HG03139 (cell line): ENCODE results near the gene TRH.

Experiments
- ATAC-seq: cut with Tn5 transposase; IDR thresholded peaks from one replicate; pipeline ENCODE4 v1.9.1; 2021; ENCODE audit not compliant: unreplicated experiment

TRH gene, protein sequence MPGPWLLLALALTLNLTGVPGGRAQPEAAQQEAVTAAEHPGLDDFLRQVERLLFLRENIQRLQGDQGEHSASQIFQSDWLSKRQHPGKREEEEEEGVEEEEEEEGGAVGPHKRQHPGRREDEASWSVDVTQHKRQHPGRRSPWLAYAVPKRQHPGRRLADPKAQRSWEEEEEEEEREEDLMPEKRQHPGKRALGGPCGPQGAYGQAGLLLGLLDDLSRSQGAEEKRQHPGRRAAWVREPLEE

DNA sequence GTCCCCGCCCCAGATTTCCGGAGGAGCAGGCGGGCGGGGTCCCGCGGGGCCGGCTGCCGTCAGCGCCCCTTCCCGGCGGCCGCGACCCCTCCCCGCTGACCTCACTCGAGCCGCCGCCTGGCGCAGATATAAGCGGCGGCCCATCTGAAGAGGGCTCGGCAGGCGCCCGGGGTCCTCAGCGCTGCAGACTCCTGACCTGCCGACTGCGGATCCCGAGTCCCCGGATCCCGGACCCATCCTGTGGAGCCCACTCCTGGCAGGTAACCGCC is at the start of gene TRH:
TSS of gene TRH (plus strand) at position 157 of the 269 bp plus-strand sequence. CDS start 1,097 bp downstream, outside the sequence.
- no peak for ATAC-seq

DNA sequence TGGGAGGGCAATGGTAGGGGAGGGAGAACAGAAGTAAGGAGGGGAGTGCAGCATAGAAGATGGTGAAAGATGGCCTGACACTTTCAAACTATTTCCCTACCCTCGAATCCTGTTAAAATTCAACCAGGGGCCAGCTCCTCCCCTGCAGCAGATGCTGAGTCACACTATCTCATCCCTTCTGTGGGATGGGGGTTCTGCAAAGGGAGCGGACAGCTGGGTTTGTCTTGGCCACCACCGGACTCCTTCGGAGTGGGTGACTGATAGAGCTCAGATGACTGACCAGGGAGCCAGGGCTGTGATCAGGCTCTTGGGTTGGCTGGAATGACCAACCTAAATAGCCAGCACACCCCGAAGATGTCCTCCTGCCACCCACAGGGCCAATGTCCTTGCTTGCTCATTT is 47.4 kb upstream of the TRH start:
- ATAC-seq: no peak

DNA sequence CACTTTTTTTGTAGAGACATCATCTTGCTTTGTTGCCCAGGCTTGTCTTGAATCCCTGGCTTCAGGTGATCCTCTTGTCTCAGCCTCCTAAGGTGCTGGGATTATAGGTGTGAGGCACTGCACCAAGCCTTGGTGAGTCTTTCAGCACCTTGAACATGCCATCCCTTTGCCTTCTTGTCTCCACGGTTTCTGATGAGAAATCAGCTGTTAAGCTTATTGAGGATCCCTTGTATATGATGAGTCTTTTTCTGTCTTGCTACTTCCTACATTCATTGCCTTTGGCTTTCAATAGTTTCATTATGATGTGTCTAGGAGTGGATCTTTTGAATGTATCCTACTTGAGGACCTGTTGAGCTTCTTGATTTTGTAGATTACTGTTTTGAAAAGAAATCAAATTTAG is 45.1 kb upstream of the TRH start:
- ATAC-seq: no peak

DNA sequence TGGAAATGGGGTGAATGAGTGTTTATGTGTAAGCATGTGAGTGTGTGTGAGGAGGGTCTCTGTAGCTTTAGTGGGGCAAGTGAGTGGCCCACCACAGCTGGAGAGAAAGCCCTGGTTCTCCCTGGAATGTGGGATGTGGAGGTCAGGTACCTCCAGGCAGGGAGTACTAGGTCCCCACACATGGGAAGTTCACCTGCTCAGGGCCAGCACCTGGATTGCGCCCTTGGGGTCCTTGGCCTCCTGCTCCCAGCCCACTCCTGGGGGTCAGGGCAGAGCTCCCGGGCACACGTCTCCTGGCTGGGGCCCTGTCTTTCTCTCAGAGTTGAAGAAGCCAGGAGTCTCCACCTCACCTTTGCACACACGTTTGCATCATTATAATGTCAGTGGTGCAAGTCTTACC is 41.0 kb upstream of the TRH start:
- ATAC-seq: no peak

DNA sequence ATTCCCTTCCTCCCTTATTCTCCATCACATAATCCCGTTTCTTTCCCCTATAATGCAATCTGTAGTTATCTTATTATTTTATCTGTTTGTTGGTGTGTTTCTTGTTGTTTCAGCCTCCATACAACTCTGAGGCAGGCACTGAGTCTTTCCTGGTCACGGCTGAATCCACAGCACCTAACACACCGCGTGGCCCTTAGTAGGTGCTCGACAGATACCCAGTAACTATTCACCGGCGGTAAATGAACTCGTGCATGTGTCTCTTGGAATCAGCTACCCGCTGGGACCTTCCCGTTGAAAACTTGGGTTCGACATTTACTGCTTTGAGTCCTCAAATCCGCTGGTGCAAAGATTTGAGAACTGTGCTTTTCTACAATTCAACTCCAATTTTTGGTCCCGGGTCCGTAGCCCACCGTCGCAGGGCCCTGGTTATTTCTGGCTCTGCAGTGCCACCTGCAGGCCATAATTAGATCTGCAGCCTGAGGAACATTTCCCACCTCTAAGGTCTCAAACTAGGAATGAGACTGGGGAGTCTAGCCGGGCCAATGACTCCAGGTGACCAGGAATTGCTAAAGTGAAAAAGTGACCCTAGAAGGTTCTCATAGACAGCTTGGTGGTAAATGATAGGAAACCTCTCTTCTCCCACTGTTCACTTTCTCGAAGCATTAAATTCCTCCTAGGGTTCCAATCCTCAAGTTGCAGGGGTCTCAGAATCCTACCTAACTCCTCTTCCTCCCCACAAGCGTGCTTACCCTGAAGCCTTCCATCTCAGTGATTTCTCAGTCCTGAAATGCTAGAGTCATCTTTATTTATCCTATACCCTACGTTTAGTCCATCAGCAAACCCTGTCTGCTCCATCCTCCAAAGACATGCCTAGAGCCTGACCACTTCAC is 40.0 kb upstream of the TRH start:
- ATAC-seq: no peak

DNA sequence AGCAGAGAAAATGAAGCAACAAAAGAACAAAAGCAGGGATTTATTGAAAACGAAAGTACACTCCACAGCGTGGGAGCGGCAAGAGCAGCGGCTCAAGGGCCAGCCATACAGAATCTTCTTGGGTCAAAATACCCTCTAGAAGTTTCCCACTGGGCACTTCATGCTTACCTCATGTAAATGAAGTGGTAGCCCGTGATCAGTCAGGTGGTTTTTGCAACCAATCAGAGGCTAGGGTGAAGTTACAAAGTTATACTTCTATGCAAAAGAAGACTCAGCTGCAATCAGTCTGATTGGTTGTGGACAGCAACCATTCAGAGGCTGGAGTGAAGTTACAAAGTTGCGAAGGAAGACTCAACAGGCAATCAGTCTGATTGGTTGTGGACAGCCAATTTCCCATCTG is 37.8 kb upstream of the TRH start:
- no peak for ATAC-seq

DNA sequence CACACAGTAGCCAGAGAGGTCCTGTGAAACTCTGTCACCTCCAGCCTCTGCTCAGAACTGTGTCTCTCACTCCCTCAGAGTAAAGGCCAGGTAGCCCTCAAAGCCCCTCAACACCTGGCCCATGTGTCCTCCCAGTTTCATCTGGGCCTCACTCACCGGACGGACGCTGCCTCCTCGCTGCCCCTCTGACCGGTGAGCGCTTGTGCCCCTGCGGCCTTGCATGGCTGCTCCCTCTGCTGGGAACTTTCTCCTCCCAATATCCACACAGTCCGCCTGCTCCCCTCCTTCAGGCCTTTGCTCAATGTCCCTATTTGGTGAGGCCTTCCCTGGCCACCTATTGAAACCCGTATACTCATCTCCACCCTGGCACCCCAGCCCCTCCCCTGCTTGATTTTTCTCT is 36.8 kb upstream of the TRH start:
- ATAC-seq: no peak

DNA sequence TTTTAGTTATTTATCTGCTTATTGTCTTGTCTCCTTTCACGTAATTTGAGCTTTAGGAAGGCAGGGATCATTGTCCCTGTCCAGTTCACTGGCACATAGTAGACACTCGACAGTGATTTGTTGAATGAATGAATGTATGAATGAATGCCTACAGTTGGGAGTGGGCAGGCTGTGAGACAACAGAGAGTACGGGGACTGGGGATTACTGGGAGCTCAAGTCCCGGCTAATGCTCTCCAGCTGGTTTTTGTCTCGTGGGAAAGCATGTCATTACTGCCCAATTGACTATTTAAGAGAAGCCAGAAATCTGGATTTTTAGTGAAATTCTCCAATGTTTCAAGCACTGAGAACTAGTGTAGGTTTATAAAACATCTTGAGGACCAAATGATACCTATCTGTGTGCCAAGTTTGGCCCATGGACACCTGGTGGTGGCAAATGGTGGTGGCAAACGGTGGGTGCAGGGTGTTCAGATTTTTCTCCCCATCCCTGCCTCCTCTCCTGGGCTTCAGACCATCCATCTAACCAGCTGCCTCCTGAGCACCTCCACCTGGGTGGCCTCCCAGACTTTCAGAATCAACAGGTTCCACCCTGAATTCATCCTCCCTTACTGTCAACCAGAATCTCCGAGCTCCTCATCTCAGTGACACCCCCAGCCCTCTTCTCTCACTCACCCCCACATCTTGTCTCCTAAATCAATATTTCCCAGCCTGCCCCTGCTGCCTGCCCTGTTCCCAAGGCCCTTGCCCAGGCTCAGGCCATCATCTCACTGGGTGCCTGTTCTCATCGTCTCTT is 36.2 kb upstream of the TRH start:
- ATAC-seq: no peak

DNA sequence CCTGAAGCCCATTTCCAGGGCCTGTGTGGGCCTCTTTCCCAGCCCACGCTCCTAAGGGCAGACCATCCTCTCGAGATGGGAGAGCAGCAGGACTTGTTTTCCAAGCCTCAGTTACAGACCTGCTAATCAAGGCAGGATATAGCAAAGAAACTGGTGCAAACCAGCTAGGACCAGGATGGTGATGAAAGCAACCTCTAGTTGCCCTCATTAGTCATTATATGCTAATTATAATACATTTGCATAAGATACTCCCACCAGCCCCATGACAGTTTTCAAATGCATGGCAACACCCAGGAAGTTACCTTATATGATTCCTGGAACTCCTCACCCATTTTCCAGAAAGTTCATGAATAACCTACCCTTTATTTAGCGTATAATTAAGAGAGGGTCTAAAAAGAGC is 34.4 kb upstream of the TRH start:
- no peak for ATAC-seq

DNA sequence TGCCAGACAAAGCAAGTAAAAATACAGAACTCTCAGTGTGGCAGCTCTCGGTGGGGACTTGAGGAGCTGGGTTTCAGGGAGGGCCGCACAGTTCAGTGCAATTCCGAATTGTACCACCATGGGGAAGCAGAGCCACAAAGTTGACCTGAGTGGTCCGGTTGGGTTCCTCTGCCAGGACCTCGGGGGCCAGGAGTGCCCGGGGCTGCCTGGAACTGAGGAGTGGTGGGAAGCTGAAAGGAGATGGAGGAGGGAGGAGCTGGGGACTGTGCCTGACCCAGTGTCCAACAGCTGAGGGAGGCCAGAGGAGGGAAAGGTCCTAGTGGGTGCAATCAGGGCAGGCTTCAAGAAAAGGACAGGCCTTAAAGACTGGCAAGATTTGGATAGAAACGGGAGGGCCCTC is 32.2 kb upstream of the TRH start:
- ATAC-seq: no peak

DNA sequence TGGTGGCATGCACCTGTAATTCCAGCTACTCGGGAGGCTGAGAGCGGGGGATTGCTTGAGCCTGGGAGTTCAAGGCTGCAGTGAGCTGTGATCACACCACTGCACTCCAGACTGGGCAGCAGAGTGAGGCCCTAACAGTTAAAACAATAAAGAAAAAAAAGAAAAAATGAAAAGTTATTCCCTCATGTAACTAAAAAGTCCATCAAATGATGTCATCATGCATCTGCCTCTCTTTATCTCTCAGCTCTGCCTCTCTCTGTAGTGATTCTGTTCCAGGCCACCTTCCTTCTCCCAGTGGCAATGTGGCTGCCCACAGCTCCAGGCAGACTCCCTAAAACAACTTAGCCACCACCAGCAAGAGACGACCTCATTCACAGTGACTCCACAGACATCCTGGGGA is 31.5 kb upstream of the TRH start:
- ATAC-seq: no peak

DNA sequence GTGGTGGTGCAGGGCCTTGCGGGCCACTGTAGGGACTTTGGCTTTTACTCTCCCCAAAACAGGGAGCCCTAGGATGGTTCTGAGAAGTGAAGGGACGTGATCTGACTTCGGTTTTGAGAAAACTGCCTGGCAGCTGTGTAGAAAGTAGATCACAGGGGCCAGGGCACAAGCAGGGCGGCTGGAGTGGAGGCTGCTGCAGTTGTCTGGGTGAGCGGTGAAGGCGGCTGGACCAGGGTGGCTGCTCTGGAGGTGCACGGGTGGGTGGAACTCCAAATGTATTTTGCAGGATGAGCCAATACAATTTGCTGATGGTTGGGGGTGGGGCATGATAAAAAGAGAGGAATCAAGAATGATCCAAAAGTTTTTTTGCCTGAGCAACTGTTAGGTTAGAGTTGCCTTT is 29.8 kb upstream of the TRH start:
- no peak for ATAC-seq

DNA sequence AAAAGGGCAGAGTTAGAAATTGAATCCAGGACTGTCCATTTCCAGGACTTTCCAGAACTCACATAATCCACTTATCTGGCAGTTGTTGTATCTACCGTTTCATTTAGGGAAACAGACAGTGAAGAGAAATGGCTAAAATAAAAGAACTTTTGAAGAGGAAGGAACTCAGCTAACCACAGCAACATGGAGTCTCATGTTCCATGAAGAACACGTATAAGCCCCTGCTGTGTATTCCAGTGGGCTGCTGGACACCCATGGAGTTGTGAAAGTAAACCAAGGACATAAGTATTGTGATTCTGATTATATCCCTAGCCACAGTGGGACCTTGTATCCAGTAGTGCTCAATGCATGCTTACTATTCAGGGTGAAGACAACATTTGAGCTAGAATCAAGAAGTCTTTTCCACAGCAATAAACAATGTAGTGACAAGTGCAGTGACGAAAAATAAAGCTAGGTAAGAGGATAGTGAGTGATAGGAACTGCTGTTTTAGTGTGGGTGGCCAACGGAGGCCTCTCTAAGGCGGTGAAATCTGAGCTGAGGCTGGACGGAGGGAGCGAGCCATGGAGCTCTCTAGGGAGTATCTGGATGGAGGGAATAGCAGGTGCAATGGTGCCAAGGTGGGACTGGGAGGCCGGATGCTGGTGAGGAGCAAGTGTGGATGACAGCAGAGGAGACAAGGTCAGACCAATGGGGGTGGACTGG is 26.8 kb upstream of the TRH start:
- no peak for ATAC-seq

DNA sequence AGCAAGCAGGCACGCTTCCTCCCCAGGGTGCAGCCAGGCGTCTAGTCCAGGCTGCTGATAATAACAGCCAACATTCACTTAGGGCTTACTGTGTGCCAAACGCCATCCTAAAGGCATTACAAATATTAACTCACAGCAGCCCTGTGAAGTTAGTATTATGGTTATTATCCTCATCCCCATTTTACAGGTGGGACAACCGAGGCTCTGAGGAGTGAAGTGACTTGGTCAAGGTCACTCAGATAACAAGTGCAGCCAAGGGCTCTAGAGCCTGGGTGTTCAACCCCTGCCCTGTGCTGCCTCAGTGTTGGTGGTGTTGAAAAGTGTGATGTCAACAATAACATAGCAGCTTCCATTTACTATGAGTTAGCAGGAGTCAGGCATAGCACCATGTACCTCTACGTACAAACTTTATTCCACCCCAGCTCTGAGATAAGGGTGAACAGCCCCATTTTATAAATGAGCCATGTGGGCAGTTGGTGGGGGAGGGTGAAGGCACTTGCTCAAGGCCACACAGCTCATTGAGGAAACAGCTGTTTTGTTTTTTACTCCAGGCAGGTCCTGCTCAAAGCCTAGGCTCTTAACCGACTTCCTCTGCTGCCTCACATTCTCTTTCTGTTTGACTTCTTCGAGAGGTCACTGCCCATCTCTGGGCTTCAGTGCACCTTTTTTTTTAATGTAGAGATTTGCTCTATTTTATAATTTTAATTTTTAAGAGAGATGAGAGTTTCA is 24.0 kb upstream of the TRH start:
- ATAC-seq: no peak

DNA sequence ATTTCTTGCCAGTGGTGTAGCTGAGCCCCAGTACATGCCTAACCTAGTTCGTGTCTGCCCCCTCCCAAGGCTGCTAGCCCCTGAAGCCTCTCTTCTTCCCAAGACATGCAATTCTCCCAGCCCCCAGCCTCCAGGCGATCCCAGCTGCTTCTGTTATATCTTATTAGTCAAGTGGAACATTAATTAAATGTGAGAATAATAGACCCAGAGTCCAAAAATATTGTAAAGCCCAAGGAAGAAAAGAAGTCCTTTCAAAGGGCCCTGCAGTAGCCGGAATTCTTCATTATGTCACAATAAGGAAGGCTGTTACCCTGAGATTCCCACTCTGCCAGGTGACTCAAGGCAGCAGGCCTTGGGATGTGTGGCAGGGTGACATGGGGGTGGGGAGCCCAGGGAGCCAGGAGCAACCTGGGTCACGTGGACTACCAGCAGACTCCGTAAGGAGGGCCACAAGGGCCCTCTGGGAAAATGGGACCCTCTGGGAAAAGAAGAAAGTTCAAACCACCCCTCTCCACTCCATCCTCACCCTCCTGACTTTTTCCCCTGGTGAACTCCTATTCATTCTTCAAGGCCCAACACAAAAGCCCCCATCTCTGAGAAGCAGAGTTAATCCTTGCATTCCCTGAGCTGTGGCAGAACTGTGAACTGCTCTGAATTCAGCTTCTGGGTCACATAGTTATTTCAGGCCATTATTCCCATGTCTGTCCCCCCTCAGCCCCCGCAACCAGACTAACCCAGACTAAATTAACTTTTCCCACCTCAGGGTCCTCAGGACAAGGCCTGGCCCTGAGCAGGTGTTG is 21.8 kb upstream of the TRH start:
- ATAC-seq: no peak

DNA sequence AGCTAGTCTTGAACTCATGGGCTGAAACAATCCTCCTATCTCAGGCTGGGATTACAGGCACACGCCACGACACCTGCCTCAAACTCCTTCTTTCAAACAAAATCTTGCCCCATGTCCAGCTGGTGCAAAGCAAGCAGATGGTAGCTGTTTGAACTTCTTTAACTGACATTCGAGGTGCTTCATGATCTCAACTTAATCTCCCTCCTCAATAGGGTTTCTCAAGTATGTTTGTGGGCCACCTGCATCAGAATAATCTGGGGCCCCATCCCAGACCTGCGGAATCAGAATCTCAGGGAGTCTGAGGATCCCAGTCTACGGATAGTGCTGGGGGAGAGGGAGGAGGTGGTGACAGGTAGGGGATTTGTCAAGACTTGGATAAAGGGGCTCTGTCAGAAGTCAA is 20.9 kb upstream of the TRH start:
- ATAC-seq: no peak

DNA sequence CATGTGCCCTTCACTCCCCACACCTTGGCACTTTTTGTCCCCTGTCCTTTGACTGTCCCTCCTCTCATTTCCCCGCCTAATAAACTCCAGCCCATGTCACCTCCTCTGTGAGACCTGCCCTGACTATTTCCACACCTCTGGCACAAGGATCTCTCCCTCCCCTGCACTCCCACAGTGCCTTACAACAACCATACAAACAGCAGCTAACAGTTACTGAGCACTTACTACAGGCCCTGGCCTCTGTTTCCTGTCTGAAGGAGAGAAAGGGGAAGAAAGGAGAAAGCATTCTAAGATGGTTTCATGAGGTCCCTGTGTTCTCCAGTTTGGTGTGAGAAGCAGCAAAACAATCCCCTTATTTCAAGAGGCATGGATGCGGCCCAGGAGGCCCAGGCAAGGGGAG is 20.0 kb upstream of the TRH start:
- ATAC-seq: no peak

DNA sequence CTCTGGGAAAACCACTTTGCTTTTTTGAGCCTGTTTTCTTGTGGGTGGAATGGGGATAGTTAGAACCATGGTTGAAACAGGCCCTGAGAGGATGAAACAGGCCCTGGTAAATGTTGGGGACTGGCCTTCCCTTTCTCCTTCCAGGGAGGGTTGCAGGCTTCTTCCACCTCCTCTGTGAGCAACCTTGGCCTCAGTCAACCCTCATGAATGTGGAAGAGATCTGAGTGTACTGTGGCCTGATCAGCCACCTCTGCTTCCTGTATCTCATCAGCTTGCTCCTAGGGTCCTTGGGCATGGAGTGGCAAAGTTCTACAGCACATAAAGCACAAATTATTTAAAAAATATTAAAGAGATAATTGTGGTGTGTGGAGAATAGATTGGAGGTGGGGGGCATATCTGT is 17.6 kb upstream of the TRH start:
- ATAC-seq: no peak

DNA sequence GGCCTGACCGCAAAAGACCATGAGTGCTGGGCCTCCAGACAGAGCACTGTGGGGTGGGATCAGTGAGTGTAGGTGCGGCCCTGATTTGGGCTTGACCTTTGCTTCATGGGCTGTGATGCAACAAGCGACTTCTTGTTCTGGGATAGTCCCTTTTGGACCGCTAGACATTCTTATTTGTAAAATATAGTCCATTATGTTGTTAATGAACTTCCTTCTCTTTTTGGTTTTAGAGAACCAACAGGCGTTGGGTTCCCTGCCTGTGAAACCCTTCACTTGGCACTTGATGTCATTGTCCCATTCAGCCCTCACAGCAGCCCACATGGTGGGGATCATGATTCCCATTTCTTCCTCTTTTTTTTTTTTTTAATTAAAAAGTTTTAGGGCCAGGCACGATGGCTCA is 15.8 kb upstream of the TRH start:
- ATAC-seq: no peak

DNA sequence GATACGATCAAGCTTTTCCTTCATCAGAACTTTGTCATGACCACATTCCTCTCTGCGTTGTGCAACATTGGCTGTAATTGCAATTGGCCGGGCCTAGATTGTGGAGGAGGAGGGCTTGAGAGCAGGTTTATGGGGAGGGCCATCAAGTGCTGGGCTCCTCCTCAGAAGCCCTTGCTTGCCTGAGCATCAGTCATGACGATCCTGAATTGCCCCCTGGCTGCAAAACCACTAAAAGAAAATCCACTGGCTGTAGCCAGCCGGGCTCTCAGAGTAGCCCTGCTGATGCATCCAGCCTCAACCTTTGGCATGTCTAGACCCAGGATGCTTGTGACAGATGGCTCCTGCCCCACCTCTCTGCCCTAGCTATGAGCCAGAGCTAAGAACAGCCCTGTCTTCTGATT is 13.4 kb upstream of the TRH start:
- ATAC-seq: no peak
